ENCODE results near the gene FADS3.

The FADS3 gene

GRCh38 chr11:61855939-61856680 is 35.2 kb downstream of the FADS3 start:
- no peak for DNase-seq (ENCODE audit: low read depth)

GRCh38 chr11:61854966-61855714 is 36.2 kb downstream of the FADS3 start:
- no peak for DNase-seq (ENCODE audit: low read depth)

DNA sequence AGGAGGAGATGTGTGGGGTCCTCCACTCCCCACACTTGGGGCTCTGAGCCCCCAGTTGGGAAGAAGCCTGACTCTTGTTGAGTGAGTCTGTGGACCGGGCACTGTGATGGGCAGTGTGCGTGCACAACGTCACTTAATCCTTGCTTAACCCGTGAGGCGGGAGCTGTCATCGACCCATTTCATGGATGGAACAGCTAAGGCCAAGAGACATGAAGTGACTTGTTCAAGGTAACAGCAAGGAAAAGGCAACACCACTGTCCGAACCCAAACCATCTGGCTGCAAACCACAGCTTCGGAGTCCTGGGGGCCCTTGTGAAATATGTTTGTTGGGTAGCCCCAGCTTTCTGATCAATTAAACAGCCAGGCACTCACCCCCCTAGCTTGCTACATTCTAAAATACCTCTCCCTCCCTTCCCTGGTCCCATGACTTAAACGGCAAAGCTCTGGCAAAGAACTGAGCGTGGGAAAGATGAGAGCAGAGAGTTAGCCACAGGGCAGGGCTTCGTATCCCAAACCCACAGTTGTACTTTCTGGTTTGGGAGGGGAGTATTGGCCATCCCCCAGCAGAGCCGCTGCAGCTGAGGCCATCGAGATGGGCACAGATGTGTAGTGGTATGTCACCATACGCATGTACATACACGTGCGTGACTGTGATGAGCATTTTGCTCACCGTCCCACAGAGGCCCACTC is 37.0 kb downstream of the FADS3 start:
- no peak for DNase-seq (ENCODE audit: low read depth)

- DNase-seq (ENCODE audit: low read depth) = no peak
Measured at GRCh38 chr11:61853698-61854169, 37.6 kb downstream of the FADS3 start.

DNA sequence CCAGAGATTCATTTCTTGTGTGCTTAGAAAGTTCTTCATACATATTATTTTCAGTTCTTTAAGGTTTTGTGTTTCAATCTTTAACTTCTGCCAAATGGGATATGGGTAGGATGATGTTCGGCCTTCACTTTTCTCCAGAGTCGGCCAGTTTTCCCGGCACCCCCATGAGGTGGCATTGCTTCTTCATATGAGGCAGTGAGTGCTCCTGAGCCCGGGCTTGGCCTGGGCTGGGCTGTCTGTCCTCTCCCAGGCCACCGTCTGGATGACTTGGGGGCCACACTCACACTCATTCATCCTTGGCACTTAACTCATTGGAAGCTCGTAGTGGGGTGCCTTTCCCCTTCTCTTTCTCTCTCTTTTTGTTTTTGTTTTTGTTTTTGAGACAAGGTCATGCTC is 39.4 kb downstream of the FADS3 start:
- DNase-seq (ENCODE audit: low read depth) = no peak

DNA sequence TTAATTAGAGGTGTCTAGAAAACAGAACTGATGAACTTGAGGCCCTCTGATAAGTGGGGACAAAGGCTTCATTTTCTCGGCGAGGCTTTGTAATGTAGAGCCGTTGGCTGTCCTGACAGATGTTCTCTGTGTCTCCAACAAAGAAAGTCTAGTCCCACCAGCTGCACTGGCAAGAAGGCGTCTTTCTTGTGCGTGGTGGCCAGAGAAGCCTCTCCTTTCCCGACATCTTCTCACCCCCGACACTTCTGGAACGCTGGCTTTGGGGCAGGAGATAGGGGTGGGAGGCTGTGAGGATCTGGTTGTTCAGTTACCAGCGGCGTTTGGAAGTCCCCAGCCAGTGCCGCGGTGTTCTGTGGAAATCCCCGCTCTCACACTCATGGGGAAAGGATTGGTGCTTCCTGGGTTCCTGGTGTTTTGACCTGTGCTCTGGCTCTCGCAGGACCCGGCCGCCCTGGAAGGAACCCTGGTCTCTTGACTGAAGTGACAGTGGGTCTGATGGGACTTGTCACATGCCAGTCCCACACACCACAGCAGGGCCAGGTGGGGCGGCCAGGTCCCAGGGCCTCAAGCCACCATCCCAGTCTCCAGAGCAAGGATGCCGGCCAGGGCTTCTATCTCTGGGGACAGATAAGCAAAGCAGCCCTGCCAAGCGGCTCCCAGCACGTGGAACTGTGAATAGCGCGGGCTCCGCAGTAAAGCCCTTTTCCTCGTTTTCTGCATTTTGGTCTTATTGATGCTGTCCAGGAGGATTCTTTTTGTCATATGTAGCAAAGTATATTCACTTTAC is 40.0 kb downstream of the FADS3 start:
- no peak for DNase-seq (ENCODE audit: low read depth)

- DNase-seq (ENCODE audit: low read depth) = no peak
Measured at GRCh38 chr11:61850687-61851086, 40.7 kb downstream of the FADS3 start.

GRCh38 chr11:61848631-61849030 is 42.7 kb downstream of the FADS3 start:
- no peak for DNase-seq (ENCODE audit: low read depth)

GRCh38 chr11:61847914-61848581 is 43.3 kb downstream of the FADS3 start:
- DNase-seq (ENCODE audit: low read depth) = no peak

- DNase-seq (ENCODE audit: low read depth) = no peak
Measured at GRCh38 chr11:61846362-61847020, 44.9 kb downstream of the FADS3 start.

- DNase-seq (ENCODE audit: low read depth) = no peak
Measured at GRCh38 chr11:61844909-61845565, 46.3 kb downstream of the FADS3 start.

GRCh38 chr11:61842528-61842820 is 48.9 kb downstream of the FADS3 start:
- no peak for DNase-seq (ENCODE audit: low read depth)

DNA sequence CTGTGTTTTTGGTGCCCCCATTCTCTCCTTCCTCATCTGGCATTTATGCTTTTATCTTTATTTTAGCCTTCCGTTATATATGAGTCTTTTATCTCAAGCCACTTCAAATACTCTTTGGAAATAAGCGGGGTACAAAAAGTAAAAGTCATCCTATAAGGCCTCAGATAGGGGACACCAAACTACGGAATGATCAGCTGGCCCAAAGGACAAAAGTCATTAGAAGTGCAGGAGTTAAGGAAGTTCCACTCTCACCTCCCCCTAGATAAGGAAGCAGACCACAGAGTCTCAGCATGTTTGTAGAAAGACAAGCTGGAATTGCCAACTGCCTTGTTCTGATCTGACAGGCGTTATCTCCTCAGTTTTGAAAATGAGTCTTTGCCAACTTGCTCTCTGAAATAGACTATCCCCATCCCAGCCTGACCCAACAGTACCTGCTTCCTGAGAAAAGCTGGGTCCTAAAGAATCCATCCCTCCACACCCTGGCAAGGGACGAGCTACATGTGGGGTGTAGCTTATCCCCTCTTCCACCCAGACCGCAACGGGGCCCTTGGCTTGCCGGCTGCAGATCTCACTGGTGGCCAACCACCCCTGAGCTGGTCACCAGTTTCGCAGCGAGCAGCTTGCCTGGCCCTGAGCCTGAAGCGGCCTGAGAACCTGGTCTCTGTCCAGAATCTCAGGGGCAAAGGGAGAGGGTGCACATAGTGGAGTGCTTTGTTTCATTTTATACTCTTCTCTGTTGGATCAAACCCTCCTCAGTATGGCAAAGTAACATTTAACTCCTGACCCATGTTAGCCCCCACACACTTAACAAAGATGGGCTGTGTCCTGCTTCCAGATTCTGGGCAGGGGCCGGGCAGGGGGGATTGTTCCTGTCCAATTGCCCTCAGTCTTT is 49.5 kb downstream of the FADS3 start:
- no peak for DNase-seq (ENCODE audit: low read depth)

GRCh38 chr11:61840371-61840770 is 51.0 kb downstream of the FADS3 start:
- no peak for DNase-seq (ENCODE audit: low read depth)

GRCh38 chr11:61839742-61840141 is 51.6 kb downstream of the FADS3 start:
- no peak for DNase-seq (ENCODE audit: low read depth)

- no peak for DNase-seq (ENCODE audit: low read depth)
Measured at GRCh38 chr11:61838921-61839320, 52.4 kb downstream of the FADS3 start.

DNA sequence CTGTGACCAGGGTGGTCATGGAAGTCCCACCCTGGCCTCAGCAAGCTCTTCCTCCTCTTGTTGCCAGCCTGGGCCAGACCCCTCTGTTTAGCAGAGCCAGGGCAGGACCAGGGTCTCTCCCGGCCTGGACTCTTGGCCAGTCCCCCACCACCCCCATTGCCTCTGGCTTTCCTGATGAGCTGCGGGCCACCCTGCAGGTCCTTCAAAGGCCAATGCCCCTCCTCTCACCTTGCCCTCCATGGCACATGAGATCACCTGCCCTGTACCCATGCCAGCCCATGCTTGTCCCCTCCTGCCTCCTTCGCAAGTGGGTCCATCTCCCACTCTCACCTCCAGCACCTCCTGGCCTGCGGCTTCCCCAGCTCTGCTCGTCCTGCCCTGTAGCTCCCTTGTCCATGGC is 52.8 kb downstream of the FADS3 start:
- DNase-seq (ENCODE audit: low read depth) = no peak

- no peak for DNase-seq (ENCODE audit: low read depth)
Measured at GRCh38 chr11:61837411-61838005, 53.8 kb downstream of the FADS3 start.

GRCh38 chr11:61836193-61836592 is 55.2 kb downstream of the FADS3 start:
- DNase-seq (ENCODE audit: low read depth) = no peak

Data from T-helper 22 cell (primary cell).